NK-92 treated with Interleukin-12 subunit alpha and Interleukin-12 subunit beta, amount 100 ng/mL, for 24 hours (cell line): ENCODE measurements around the gene BORCS6.
A peak's percentile ranks its signal among the peaks of the same experiment; 100 is the strongest.
"Not testable (repeated sequence)": the region's sequence is repeated elsewhere in the genome, so short reads cannot be mapped to it uniquely, and the experiment has no call there.

ENCODE experiments used
- DNase-seq: peaks from one replicate; lab custom pipeline; 2025; lab: John Stamatoyannopoulos, UW

BORCS6 gene

DNA sequence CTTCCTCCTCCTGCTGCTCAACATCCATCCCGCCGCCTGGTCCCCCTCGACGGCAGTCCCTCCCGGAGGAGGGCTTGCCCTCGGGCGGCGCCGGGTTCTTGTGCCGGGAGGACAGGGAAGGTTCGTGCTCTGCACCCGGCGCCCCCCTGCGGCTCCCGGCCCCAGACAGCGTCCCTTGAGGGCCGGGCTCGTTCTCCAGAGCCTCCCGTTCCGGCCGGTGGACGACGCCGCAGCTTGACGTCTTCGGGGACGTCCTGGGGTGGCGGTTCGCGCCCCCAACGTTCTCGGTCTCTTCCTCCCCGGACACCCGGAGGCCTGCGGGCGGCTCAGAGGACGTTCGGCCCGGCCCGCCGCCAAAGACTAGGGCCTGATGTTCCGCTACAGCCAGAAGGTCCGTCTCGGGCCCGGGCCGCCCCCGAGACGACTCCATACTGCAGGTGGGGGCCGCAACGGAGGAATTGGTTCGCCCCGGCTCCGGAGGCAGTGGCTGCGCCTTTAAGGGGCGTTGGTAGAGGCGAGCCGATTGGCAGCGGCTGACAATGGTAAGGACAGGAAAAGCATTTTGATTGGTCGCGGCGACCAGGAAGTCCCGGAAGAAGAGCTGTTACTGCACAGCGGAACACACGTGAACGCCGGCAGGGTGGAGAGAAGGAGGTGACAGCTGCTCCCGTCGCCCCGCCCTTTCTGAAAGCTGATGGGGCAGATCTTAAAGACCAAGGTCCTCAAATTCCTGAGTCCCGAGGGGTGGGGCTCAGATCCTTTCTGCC is at the start of gene BORCS6:
Gene BORCS6 (minus strand): TSS at position 470 of the 767 bp plus-strand sequence. CDS start 40 bp downstream, at position 430.
- DNase-seq: peak; percentile 91

DNA sequence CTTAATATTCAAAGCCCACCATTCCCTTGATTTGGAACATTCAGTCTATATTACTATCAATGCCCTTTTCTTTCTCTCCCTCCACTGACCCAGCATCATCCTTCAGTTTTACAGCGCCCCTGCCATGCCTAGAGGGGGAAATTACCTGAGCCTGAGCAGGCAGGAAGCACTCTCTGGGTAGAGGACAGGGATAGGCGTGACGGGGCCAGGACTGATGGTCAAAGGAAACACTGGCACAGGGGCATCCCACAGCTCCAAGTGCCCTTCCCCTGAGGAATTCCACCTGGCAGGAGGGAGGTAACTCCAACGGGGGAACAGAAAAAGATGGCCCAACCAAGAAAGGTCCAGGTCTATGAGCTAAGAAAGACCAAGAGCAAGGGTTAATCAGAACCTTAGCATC is 47.9 kb upstream of the BORCS6 start:
- DNase-seq: no peak

DNA sequence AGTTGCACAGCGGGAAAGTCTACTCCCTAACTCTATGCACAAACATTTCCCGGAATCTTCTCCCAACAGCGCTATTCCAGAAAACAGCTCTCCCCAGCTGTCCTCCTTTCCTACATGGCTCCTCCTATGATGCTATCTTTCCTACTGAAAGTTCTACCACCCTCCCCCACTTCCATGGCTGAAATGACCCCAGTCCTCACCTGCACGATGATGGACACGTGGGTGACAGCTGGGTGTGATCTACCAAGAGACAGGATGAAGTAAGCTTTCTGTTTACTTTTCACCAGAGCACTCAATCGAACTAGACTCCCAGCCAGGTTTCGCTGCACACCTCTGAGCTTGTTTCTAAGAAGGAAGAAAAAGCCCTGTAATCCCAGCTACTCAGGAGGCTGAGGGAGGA is 47.2 kb upstream of the BORCS6 start:
- DNase-seq: no peak

DNA sequence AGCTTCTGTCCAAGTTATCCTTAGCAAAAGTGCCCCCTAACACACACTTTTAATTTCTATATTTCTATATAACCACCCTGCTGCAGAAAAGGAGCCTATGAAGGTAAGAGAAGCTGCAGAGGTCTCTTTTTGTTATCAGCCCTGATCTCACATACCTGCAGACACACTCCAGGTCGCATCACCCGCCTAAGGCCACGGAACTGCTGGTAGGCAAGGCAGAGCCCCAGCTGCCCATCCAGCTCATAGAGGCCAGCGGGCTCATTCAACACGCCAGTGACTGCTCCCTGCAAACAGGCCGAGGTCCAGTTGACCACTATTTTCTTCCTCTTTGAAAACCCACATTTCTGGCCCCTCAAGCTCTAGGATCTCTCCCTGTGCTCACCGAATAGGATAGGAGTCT is 45.7 kb upstream of the BORCS6 start:
- DNase-seq: no peak

DNA sequence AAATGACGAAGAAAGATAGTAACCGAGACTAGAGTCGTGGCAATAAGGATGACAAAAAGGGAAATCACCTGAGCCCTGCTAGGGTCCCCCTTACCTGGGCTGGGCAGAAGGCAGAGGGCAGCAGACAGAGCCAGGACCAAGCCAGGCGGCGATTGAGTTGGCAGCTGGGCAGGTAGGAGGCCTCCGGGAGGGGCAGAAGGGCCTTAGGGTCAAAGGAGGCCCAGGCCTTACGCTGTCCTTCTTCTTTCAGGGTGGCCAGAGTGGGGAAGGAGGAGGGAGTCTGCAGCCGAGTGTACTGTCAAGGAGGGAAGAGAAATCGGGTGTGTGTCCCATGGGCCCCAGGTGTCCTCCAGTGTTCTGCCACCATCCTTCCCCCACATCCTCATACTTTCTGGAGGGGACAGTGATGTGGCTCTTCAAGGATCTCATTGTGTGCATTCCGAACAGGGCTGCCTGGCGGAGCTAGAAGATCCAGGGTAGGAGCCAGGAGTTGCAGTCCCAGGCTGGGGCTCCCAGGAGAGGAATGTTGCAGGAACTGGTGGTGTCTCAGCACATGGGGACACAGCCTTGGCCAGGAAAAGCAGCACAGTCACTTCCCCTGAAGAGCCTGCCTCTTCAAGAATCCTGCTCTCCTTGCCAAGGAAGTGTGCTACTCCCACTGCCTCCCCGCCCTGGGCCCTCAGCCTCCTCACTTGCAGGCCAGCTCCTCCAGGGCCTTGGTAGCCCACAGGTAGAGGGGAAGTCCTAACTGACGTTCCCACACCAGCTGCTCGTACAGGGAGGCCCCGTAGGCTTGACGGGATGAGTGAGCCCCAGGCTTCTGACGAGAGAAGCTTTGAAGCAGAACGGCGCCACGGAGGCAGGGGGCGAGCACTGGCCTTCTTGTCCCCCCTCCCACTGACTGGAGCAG is 44.6 kb upstream of the BORCS6 start:
- DNase-seq: no peak

DNA sequence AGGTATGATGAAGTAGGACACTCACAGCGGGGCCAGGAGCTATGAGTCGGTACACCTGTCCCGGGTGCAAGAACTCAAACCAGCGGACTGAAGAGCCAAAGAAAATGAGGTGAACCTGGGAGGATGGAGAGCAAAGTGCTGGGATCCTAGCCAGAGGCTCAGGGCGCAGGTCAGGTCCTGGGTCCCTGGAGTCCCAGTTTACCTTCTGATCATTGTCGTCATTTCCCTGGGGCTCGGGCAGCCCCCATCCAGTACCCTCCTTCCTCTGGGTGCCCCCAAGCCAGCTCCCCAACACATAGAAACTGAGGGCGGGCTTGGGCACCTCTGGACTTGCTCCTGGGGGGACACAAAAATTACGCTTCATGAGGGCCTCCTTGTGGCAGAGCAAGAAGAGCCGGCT is 41.7 kb upstream of the BORCS6 start:
- no peak for DNase-seq

DNA sequence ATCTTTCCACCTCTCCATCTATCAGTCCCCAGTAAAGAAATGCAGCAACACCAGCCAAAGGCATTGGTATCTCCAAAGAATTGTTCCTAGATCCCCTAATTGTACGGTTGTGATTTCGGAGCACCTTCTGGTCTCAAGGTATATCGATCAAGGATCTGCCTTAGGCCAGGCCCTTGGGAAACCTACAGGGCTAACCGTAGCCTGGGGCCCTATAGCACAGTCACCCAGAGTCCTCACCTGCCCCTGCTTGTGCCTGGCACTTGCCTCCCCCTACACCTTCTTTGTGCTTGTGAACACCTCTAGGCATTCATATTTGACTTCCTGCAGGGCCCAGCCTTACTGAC is 37.2 kb upstream of the BORCS6 start:
- no peak for DNase-seq

DNA sequence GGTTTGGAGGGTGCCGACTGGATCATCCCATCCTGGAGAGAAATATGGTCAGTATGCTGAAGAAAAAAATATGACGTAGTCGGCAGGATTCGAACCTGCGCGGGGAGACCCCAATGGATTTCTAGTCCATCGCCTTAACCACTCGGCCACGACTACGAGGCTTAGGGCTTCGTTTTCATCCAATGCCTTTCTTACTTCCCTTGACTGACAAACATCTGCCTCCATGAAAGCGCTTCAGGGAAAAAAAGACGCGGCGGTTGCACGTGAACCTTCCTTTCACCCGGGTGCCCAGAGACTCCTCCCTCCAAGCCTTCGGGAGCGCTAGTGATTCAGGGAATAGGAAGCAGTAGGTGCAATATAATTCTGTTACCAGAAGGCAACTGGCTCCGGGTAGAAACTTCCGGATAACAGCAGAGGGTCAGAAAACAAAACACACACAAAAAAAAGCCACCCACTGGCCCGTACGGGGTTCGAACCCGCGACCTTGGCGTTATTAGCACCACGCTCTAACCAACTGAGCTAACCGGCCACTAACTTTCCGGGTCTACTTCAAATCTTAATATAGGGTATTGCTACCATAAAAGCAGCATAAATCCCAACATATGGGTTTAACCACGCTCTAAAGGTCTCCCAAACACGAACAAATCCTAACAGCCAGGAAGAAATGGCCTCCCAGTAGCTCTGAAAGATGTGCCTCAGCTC is 36.7 kb upstream of the BORCS6 start:
- no peak for DNase-seq

DNA sequence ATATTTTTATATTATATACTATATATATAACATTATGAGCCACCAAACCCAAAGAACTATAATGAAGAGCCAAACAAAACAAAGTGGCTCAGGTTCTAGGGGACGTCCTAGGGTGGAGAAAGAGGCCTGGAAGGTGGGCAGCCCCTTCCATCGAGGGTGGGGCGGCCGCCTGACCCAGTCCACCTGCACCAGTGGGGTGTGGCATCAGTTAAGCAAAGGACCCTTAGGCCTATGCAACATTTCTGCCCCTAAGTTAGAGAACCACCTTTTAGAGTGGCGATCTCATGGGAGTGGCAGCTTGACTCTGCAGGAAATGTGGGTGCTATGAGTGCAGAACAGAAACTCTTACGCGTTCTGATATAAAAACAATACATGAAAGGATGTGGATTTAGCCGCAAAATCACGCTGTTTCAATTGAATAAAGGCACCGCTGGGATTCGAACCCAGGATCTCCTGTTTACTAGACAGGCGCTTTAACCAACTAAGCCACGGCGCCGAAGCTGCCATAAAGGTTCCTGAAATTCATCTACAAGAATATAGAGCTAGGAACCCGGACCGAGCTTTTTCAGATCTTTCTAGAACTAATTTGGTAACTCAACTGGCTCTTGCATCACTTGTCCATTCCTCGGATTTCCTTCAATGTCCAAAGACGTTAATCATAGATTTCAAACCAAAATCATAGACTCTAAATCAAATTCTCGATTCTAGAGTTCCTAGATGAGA is 36.0 kb upstream of the BORCS6 start:
- DNase-seq: no peak

DNA sequence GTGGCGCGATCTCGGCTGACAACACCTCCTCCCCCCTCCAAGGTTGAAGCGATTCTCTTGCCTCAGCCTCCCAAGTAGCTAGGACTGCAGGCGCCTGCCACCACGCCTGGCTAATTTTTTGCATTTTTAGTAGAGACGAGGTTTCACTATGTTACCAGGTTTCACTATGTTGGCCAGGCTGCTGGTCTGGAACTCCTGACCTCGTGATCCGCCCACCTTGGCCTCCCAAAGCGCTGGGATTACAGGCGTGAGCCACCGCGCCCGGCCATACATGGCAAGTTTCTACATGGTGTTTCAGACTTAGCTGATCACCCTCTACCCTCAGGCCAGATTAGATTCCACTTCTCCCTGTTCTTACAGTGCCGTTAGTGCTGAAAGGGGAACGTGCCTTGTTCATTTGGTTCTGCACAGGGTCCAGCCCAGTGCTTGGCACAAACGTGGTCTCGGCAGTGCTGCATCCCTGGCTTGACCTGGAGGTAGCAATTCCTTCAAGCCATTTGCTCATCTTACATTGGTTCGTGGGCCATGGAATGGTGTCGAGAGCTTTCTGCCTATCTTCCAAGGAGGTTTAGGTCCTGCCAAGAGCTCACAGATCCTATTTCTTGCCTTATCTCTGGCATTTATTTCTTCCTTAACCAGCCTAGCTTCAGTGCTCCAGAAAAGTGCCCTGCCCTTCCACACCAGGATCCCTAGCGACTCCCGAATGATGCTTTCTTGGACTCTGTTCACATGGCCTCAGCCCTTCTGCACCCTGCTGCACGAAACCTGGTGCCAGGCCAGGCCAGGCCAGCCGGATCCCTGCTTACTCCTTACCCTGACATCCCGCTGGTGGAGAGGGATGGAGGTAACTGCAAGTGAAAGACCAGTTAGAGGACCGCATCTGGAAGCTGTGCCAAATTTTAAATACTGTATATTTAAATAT is 35.2 kb upstream of the BORCS6 start:
- DNase-seq: no peak

DNA sequence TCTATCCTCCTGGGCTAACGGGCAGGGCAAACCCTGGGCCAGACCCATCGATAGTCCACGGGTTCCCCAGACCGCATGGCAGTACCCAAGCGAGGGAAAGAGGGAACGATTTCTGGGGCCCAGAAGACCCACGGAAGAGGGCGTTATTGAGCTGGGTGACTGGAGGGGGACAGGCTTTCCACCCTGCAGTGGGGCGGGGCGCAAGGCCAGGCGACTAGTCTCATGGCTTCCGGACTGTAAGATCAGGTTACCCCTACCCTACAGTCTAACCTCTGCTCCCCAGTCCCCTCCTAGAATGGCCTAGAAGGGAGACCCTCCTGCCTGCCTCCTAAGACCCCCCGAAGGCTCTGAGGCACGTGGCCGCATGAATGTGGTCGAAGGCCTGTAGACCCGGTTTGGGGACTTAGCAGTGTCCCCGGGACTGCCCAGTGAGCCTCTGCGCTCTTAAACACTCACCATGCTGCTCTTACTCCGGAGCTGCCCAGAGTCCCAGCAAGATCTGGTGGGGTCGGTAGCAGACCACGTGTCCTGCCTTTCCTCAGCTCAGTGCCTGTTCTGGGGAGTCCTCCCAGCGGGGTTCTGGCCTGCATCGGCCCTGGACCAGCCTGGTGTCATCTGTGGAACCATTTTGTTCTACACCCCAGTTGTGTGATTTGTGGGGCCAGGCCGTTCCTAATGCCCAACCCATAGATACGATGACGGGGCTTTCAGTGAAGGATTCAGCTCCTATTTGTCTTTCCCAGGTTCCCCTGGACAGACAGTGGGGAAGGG is 33.6 kb upstream of the BORCS6 start:
- no peak for DNase-seq

DNA sequence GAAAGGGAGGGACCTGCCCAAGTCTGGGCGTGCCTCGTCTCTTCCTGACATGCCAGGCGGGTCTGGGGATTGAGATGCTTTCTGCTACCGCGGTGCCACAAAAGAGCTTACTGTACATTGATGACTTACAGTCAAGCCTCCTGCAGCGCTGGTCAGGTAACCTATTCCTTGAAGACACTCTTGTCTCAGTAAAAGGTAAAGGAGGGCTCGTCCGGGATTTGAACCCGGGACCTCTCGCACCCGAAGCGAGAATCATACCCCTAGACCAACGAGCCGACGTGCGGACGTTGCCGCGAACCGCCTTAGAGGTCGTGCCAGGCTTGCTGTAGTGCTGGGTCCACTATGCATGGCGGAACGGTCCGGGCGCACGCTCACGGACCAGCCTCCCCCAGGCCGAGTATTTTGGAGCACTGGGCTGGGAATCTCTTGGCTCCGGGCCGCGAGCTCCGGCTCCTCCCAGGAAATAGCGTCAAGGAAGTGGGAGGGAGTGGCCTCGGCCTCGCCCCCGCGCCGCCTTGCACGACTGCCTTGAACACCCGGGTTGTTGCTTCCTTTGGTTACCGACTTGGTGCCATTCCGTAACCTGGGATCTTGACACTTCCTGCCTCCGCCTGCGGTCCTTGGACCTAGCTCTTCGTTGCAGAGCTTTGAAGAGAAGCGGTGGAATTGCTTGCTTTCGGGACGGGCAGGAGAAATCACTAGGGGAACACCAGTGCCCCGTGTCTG is 32.8 kb upstream of the BORCS6 start:
- DNase-seq: peak; percentile 87

DNA sequence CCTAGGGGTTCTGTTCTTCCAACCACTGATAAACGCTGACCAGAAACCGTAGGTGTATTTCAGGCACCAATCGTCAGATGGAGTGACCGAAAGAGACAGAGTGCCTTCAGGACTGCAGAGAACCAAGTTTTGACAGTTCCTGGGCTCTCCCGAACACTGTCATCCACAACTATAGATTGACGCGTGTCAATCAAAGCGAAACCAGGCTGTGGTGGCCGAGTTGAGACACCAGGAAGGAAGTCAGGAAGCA is 32.3 kb upstream of the BORCS6 start:
- no peak for DNase-seq

DNA sequence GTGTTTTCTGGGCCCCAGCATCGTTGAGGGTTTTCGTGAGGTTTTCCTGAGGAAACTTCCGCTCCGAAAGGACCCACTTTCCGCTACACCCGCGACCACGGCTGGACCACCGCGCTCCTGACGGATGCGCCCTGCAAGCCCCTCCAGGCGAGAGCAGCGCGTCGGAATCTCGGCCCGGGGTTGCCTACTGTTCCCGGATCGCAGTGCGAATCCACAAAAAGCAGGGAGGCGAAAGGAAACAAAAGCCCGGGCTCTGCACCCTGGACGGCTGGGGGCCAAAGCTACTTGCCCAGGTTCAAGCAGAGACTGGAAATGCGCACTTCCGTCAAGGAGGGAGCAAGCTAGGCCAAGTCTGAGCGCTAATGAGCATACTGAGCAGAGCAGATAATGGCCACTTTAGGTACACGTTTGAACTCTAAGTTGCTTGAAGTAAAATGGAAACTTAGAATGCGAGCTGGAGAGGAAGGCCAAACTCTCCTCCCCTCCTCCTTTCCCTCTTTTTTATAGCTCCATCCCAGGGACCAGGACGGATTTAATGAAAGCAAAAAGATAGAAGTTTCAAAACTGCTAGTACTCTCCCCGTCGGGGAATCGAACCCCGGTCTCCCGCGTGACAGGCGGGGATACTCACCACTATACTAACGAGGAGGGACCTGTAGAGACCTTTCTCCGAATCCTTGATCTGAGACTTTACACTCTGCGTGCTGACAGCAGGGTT is 31.8 kb upstream of the BORCS6 start:
- DNase-seq: peak; percentile 54

DNA sequence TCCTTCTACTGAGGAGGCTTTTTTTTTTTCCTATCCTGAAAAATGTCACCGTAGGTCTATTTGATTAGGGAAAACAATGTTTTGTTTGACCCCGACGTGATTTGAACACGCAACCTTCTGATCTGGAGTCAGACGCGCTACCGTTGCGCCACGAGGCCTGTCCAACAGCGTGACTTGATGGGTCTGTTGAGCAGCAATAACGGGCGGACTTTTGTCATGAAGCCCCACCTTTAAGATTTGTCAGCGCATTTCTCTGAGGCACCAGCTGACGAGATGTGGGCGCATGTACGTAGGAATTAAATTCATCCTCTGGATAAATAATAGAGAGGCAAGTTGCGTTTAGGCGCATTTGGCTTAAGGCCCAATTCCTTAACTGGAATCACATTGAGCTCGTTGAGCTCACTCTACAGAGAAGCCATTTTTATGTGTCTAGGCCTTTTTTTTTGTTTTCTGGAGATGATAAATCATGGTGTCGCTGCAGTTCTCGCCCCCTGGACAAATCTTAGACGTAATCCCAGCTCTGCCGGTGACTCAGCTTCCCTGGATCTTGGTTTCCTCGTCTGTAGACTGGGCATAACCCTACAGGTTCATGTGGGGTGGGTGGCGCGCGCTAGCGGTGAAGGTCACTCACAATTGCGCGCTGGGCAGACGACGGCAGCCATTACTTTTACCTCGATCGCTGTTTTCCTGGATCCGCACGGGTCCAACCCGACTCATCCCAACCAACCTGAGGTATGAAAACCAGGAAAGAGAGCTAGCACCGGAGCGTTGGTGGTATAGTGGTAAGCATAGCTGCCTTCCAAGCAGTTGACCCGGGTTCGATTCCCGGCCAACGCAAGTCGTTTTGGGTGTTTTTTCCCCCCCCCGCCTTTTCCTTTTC is 31.0 kb upstream of the BORCS6 start:
- peak; percentile 43 for DNase-seq

DNA sequence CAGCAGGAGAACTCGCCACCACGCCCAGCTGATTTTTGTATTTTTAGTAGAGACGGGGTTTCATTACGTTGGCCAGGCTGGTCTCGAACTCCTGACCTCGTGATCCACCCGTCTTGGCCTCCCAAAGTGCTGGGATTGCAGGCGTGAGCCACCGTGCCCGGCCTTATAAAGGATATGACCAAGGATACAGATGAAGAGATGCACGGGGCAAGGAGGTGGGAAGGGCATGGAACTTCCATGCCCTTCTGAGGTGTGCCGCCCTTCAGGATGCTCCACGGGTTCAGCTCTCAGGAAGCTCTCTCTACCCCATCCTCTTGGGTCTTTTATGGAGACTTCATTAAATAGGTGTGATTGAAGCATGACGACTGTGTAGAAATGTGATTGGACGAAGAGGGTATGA is 24.0 kb upstream of the BORCS6 start:
- not testable (repeated sequence) for DNase-seq

DNA sequence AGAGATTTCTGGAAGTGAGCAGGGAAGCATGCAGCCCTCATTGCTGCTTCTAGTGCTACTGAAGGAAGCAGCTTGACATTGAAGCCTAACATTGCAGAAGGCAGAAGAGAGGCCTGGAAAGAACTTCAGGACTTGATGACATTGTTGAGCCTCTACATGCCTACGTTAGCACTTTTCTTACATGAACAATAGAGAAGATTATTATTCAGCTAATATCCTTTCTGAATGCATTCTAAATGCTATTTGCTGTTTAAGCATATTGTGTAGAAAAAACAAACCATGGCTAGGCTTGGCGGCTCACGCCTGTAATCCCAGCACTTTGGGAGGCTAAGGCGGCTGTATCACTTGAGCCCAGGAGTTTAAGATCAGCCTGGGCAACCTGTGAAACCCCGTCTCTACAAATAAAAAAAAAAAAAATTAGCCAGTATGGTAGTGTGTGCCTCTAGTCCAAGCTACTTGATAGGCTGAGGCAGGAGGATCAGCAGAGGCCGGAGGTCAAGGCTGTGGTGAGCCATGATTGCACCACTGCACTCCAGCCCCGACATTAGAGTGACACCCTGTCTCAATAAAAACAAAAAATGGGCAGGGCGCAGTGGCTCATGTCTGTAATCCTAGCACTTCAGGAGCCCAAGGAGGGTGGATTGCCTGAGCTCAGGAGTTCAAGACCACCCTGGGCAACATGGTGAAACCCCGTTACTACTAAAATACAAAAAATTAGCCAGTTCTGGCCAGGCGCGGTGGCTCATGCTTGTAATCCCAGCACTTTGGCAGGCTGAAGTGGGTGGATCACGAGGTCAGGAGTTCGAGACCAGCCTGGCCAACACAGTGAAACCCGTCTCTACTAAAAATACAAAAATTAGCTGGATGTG is 22.6 kb upstream of the BORCS6 start:
- DNase-seq: no peak
